Stimulated activated naive B cell treated with anti-CD40 and anti-IgM and Interleukin-4, amounts not matched to agents 10 μg/mL and 1 μg/mL and 100 μg/mL, for 72 hours (primary cell): ENCODE data around the gene TIA1.
"Not testable (repeated sequence)": the region's sequence is repeated elsewhere in the genome, so short reads cannot be mapped to it uniquely, and the experiment has no call there.

ENCODE experiments used
- ATAC-seq, 2 donors: fragments of 150-1000 bp; cut with Tn5 transposase; replicated peaks; 2 replicates each; pipeline ENCODE4 v1.10.0; 2021; ENCODE audit warnings: moderate library complexity in 1 of 2
- DNase-seq: peaks from one replicate; pipeline ENCODE4 v3.0.0; 2021
- H3K27ac Mint-ChIP-seq: one replicate; pipeline ENCODE4 v1.8.0; 2022; ENCODE audit warnings: mild to moderate bottlenecking, mixed read lengths
- H3K27me3 Mint-ChIP-seq, 2 donors: one replicate each; pipeline ENCODE4 v1.8.0; 2022; ENCODE audit warnings: mixed read lengths in 2 of 2
- H3K36me3 Mint-ChIP-seq, 2 donors: one replicate each; pipeline ENCODE4 v1.8.0; 2022; ENCODE audit warnings: mixed read lengths in 2 of 2, mild to moderate bottlenecking in 1 of 2
- H3K4me1 Mint-ChIP-seq, 2 donors: one replicate each; pipeline ENCODE4 v1.8.0; 2022; ENCODE audit warnings: mixed read lengths in 2 of 2, mild to moderate bottlenecking in 1 of 2
- H3K4me3 Mint-ChIP-seq, 2 donors: one replicate each; pipeline ENCODE4 v1.8.0; 2022; ENCODE audit warnings: mild to moderate bottlenecking in 2 of 2, mixed read lengths in 2 of 2, moderate library complexity in 1 of 2
- H3K9me3 Mint-ChIP-seq, 2 donors: one replicate each; pipeline ENCODE4 v1.8.0; 2022; ENCODE audit warnings: mixed read lengths in 2 of 2, mild to moderate bottlenecking in 1 of 2

TIA1 gene

DNA sequence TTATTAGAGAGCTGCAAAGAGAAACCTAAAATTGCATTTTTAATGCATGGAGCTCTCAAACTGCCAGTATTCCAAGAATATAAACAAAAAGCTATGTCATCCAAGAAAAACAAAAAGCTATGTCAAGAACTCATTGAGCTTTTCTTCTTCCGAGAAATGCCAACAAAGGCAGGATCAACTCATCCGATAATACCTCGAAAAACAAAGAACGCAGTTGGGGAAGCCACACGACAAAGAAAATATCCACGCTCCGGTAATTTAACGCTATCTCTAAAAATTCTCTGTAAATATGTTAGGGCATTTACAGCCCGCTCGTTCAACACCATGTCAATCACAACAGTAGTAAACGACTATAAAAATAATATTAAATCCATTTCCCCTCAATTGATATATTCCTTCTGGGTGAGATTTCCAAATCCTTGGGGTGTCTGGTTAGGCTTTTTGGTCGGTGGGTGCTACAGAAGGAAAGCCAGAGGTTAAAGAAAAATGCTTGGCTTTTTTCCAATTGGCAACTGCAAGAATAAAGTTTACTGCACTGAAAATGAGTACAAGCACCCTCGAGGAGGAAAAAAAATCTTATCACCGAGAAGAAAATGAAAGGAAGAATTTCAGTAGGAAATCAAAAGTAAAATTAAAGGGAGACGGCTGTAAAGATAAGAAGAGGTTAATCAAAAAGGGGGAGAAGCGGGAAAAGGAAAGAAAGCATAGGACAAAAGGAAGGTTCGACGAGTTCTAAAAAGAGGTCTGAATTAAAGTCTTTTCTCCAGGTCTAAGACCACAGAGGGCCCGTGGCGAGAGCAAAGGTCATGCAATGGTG lies 856 bp downstream of the TIA1 start:
- peak overlapping the region; percentile 100 for H3K27ac Mint-ChIP-seq
- peaks cover 7 to 16% of the 10 kb centered on the region in 2 donors for H3K36me3 Mint-ChIP-seq
- peak overlapping the region; percentile 89 to 94 for H3K4me3 Mint-ChIP-seq
- H3K27me3 Mint-ChIP-seq = peaks cover 5 to 6% of the 10 kb centered on the region in 2 donors
- no peak for DNase-seq
- ATAC-seq = no peak
- H3K4me1 Mint-ChIP-seq = peaks cover 20 to 35% of the 10 kb centered on the region in 2 donors
- H3K9me3 Mint-ChIP-seq = peaks cover 0 to 1% of the 10 kb centered on the region in 2 donors

DNA sequence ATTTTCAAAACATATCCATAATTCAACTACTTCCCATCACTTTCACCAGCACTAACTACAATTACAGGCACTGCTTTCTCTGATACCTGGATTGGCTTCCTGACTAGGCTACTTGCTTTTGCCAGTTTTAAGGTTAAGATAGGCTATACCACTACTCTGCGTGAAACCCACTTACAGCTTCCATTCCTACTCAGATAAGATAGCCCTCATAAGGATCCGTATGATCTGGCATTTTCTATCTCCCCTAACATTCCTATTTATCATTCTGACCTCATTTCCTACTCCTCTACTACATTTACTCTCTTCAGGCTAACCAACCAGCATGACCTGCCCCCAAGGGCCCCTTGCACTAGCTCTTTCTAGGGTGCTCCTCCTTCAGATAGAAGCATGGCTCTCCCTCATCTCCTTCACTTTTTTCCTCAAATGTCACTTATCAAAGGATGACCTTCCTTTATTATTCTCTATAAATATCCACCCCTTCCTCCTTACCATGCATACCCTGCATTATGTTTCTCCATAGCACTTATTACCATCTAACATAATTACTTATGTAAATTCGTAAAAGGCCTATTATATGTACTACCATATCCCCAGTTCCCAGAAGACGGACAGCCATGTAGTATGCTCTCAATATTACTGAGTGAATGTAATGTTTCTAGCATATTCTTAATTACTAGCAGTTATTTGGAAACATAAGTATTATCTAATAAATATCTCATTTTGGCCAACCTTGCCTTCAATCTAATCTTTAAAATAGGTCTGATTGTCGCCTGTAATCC lies 4.4 kb downstream of the TIA1 start:
- Mint-ChIP-seq H3K4me1 (peaks cover 28 to 47% of the 10 kb centered on the region in 2 donors), H3K36me3 (peaks cover 16 to 32% of the 10 kb centered on the region in 2 donors), H3K4me3 (peak overlapping the region in 1 of 2 donors; percentile 1), H3K27me3 (peaks cover 4% of the 10 kb centered on the region in 2 donors), H3K9me3 (peaks cover 0 to 1% of the 10 kb centered on the region in 2 donors), H3K27ac (no peak overlapping the region)
- DNase-seq (no peak), ATAC-seq (no peak)

DNA sequence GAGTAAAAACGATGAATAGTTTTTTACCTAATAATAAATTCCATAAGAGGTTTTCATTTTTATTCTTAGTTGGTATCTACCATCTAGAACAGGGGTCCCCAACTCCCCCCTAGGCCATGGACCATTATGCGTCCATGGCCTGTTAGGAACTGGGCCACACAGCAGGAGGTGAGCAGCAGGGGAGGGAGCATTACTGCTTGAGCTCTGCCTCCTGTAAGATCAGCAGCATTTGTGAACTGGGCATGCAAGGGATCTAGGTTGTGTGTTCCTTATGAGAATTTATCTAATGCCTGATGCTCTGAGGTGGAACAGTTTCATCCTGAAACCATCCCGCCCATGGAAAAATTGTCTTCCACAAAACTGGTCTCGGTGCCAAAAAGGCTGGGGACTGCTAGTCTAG lies 5.9 kb downstream of the TIA1 start:
- DNase-seq (no peak), ATAC-seq (no peak)
- Mint-ChIP-seq H3K27me3 (no peaks in the 10 kb centered on the region), H3K9me3 (no peaks in the 10 kb centered on the region), H3K27ac (no peak overlapping the region), H3K4me1 (peaks cover 23 to 42% of the 10 kb centered on the region in 2 donors), H3K4me3 (no peak overlapping the region), H3K36me3 (peaks cover 12 to 19% of the 10 kb centered on the region in 2 donors)

DNA sequence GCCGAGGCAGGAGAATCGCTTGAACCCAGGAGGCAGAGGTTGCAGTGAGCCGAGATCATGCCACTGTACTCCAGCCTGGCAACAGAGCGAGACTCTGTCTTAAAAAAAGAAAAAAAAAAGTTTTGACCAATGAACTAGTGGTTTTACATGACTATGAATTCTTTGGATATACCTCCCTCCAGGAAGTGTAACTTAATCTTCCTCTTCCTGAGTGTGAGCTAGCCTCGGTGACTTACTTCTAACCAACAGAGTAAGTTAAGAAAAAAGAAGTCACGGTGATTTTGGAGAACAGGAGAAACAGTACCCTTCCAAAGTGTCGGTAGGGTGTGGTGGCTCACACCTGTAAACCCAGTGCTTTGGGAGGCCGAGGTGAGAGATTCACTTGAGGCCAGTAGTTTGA lies 7.1 kb downstream of the TIA1 start:
- ATAC-seq (no peak), DNase-seq (no peak)
- Mint-ChIP-seq H3K4me3 (no peak overlapping the region), H3K9me3 (no peaks in the 10 kb centered on the region), H3K27me3 (no peaks in the 10 kb centered on the region), H3K36me3 (peaks cover 12 to 19% of the 10 kb centered on the region in 2 donors), H3K4me1 (peaks cover 20 to 39% of the 10 kb centered on the region in 2 donors), H3K27ac (no peak overlapping the region)

DNA sequence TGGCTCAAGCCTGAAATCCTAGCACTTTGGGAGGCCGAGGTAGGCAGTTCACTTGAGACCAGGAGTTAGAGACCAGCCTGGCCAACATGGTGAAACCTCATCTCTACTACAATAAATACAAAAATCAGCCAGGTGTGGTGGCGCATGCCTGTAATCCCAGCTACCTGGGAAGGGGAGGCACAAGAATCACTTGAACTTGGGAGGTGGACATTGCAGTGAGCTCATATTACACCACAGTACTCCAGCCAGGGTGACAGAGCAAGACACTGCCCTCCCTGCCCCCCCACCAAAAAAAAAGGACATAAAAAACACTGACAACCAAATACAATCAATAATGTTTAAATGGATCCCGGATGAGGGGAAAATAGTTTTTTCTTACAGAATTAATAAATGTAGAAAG lies 7.8 kb downstream of the TIA1 start:
- DNase-seq = no peak
- Mint-ChIP-seq H3K4me3 (no peak overlapping the region), H3K36me3 (peaks cover 12 to 19% of the 10 kb centered on the region in 2 donors), H3K27me3 (no peaks in the 10 kb centered on the region), H3K27ac (peak overlapping the region; percentile 75), H3K4me1 (peaks cover 16 to 33% of the 10 kb centered on the region in 2 donors), H3K9me3 (no peaks in the 10 kb centered on the region)
- no peak for ATAC-seq

DNA sequence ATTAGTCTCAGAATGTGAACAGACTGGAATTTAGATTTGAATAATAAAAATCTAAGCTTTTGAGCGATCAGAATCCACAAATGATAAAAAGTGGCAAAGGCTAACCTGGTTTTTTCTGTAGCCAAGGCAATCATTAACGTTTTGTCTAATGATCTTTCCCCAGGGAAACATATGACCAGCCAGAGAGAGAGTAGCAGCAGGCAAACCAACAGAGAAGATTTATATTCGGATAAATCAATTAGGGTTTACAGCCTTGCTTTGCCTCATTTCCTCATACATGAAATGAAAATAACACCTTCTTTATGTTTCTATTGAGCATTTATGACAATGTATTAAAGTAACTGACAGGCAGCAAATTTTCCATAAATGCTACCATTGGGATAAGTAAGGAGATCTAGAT lies 14.5 kb downstream of the TIA1 start:
- H3K4me1 Mint-ChIP-seq = peaks cover 0 to 6% of the 10 kb centered on the region in 2 donors
- H3K27ac Mint-ChIP-seq = no peak overlapping the region
- peaks cover 10 to 25% of the 10 kb centered on the region in 2 donors for H3K36me3 Mint-ChIP-seq
- no peak overlapping the region for H3K4me3 Mint-ChIP-seq
- H3K27me3 Mint-ChIP-seq = no peaks in the 10 kb centered on the region
- ATAC-seq (no peak), DNase-seq (no peak)
- H3K9me3 Mint-ChIP-seq = no peaks in the 10 kb centered on the region

DNA sequence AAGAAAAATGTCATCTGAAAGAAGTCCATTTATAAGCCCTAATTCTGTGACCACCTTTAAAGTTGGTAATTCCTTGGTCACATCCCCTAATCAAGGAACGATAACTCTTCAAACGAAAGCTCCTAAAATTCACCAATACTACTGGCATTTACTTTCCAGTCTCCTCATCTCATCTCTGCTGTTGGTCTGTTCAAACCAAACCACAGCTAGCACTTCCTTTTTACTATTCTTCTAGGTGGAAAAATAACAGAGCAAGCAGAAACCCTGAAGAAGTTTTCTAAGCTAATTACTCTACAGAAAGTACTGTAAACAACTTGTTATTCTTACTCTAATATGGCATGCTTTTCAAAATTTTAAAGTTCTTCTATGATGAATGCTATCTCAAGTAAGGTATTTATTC lies 21.6 kb downstream of the TIA1 start:
- Mint-ChIP-seq H3K4me3 (no peak overlapping the region), H3K36me3 (peaks cover 19 to 39% of the 10 kb centered on the region in 2 donors), H3K4me1 (peaks cover 3 to 15% of the 10 kb centered on the region in 2 donors), H3K27me3 (no peaks in the 10 kb centered on the region), H3K27ac (no peak overlapping the region), H3K9me3 (no peaks in the 10 kb centered on the region)
- ATAC-seq (no peak), DNase-seq (no peak)

DNA sequence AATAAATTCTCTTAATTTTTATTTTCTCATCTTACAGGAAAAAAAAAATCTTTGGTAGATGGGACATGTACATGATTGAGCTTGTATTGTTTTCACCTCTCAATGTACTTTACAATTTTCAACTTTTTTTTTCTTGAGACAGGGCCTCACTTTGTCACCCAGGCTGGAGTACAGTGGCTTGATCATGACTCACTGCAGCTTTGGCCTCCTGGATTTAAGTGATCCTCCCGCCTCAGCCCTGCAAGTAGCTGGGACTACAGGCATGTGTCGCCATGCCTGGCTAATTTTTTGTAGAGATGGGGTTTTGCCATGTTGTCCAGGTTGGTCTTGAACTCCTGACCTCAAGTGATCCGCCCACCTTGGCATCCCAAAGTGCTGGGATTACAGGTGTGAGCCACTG lies 25.1 kb downstream of the TIA1 start:
- not testable (repeated sequence) for H3K27me3 Mint-ChIP-seq, H3K27ac Mint-ChIP-seq, ATAC-seq, H3K4me3 Mint-ChIP-seq, H3K9me3 Mint-ChIP-seq, DNase-seq, H3K4me1 Mint-ChIP-seq
- H3K36me3 Mint-ChIP-seq = peaks cover 25 to 46% of the 10 kb centered on the region in 2 donors

DNA sequence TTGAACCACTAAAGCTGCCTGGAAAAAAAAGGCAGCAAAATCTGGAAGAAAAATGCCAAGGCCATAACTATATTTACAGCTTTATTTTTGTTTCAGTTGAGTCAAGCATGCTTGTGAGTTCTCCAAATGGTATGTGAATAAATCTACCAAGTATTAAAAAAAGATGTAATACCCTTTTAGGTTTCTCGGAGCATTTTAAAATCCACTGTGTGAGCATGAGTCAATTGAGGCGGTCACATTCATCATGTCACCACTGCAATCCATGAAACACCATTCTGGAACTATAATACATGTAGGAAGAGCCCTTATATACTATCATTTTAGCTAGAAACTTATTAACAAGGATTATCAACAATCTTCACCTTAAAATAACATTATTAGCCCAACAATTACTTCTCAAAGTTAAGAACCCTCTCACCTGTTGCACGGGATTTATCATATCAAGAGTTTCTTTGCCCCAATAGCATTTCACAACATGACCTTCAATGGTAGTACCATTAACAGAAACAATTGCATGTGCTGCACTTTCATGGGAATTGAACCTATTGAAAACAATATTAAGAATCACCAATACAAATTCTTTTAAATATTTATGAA lies 33.4 kb downstream of the TIA1 start:
- no peak for ATAC-seq
- H3K4me1 Mint-ChIP-seq = peaks cover 0 to 4% of the 10 kb centered on the region in 2 donors
- no peak overlapping the region for H3K4me3 Mint-ChIP-seq
- peaks cover 20 to 38% of the 10 kb centered on the region in 2 donors for H3K36me3 Mint-ChIP-seq
- no peaks in the 10 kb centered on the region for H3K27me3 Mint-ChIP-seq
- H3K9me3 Mint-ChIP-seq = no peaks in the 10 kb centered on the region
- no peak for DNase-seq
- H3K27ac Mint-ChIP-seq = no peak overlapping the region

DNA sequence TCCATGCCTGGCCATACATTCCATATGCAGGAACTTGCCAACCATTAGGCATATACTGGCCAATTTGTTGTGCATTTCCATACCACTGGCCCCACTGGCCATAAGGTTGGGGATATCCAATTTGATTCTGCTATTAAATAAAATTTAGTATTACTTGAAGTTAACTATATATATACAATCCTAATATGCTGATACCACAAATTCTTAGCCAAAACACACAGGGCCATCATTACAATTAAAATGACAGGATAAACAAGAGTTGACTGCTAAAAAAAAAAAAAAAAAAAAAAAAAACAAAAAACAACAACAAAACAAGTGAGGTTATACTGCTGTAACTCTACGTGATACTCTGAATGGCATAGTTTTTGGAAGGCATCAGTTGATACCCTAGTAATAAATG lies 34.1 kb downstream of the TIA1 start:
- Mint-ChIP-seq H3K36me3 (peaks cover 20 to 37% of the 10 kb centered on the region in 2 donors), H3K9me3 (no peaks in the 10 kb centered on the region), H3K27ac (no peak overlapping the region), H3K27me3 (no peaks in the 10 kb centered on the region), H3K4me1 (peaks cover 0 to 4% of the 10 kb centered on the region in 2 donors), H3K4me3 (no peak overlapping the region)
- ATAC-seq (no peak), DNase-seq (no peak)

DNA sequence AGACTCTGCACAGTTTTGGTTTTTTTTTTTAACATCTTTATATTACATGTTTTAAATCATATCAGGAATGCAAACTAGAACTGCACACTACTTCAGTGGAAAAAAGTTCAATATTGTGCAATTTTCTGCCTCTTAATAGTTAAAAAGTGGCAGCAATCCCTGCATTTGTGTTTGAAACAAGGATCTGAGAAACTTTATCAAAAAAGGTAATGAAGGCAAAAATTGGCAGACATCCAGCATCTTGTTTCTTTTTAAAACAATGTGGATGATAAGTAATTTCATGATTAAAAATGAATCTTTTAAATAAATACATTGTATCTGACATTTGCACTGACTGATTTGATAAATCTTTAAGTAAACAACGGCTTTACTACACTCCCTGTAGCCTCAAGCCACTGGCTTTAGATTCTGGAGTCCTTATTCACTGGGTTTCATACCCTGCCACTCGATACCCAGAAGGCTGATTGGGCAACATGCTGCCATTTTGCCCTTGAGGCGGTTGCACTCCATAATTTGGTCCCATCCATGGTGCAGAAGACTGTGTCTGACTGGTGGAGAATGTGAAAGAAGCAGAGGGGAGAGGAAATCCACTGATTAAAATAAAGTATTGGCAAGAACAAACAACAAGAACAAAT lies 36.0 kb downstream of the TIA1 start:
- DNase-seq (no peak), ATAC-seq (no peak)
- Mint-ChIP-seq H3K4me1 (no peaks in the 10 kb centered on the region), H3K4me3 (no peak overlapping the region), H3K27me3 (no peaks in the 10 kb centered on the region), H3K9me3 (no peaks in the 10 kb centered on the region), H3K27ac (peak overlapping the region; percentile 39), H3K36me3 (peaks cover 10 to 21% of the 10 kb centered on the region in 2 donors)

DNA sequence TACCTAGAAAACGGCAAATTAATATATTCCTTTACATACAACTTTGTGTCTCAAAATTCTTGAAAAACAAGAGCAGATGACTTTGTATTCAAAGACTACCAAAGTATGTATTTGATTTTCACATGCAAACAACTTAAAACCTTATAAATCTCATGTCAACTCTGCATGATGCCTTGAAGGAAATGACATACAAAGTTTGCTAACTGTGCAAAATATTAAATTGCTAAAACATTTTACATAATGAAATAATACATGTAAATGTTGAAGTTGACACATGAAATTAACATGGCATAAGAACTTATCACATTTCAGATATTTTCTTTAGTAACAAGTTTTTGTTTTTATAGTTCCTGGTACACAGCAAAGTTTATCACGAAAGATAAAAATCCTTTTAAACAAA lies 36.8 kb downstream of the TIA1 start:
- Mint-ChIP-seq H3K36me3 (peaks cover 7 to 18% of the 10 kb centered on the region in 2 donors), H3K27me3 (no peaks in the 10 kb centered on the region)

DNA sequence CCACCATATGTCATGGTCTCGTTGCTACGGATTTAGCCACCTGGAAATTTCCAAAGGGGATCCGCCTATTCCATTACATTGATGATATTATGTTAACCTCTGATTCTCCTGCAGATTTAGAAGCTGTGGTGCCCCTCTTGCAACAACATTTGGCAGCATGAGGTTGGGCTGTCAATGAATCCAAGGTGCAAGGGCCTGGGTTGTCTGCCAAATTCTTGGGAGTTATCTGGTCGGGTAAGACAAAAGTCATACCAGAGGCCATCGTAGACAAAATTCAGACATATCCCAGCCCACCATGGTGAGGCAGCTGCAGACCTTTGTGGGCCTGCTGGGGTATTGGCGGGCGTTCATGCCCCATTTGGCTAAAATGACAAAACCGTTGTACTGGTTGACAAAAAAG lies 44.0 kb downstream of the TIA1 start:
- Mint-ChIP-seq H3K4me1 (no peaks in the 10 kb centered on the region), H3K4me3 (no peak overlapping the region), H3K27me3 (no peaks in the 10 kb centered on the region), H3K36me3 (no peaks in the 10 kb centered on the region), H3K27ac (no peak overlapping the region), H3K9me3 (peaks cover 0 to 2% of the 10 kb centered on the region in 2 donors)
- DNase-seq (no peak), ATAC-seq (no peak)

More for the DNA sequence above, 36.8 kb downstream of the TIA1 start:
- DNase-seq = no peak
- no peak overlapping the region for H3K4me3 Mint-ChIP-seq
- no peaks in the 10 kb centered on the region for H3K9me3 Mint-ChIP-seq
- H3K27ac Mint-ChIP-seq = no peak overlapping the region
- no peaks in the 10 kb centered on the region for H3K4me1 Mint-ChIP-seq
- ATAC-seq = no peak

DNA sequence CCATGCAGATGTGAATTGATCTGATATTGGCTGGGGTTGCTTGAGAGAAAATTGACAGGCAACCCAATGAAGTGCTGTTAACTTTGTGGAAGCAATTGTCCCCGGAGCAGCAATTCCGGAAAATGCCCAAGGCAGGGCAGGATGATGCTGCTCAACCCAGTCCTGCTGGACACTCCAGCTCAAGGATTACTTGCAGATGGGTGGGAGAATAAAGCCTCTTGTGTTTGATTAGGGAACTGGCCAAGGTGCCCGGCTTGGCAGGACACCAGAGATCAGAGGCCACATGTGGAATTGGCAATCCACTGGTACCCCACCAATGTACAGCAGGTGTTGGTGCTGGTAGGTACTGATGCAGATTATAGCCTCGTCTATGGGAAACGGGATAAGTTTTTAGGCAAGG lies 45.3 kb downstream of the TIA1 start:
- no peaks in the 10 kb centered on the region for H3K36me3 Mint-ChIP-seq
- H3K4me1 Mint-ChIP-seq = no peaks in the 10 kb centered on the region
- no peak overlapping the region for H3K27ac Mint-ChIP-seq
- H3K9me3 Mint-ChIP-seq = peaks cover 0 to 2% of the 10 kb centered on the region in 2 donors
- no peak overlapping the region for H3K4me3 Mint-ChIP-seq
- peaks cover 0 to 4% of the 10 kb centered on the region in 2 donors for H3K27me3 Mint-ChIP-seq
- no peak for ATAC-seq
- DNase-seq = no peak
